ENCODE measurements around the gene IGF2BP1. TPM values are rescaled to one million over a fixed set of nuclear protein-coding genes. Genes with fewer than 3 reads are reported as not detected.

The IGF2BP1 gene
- polyA plus RNA-seq, 1 donor = 30.7 TPM

DNA sequence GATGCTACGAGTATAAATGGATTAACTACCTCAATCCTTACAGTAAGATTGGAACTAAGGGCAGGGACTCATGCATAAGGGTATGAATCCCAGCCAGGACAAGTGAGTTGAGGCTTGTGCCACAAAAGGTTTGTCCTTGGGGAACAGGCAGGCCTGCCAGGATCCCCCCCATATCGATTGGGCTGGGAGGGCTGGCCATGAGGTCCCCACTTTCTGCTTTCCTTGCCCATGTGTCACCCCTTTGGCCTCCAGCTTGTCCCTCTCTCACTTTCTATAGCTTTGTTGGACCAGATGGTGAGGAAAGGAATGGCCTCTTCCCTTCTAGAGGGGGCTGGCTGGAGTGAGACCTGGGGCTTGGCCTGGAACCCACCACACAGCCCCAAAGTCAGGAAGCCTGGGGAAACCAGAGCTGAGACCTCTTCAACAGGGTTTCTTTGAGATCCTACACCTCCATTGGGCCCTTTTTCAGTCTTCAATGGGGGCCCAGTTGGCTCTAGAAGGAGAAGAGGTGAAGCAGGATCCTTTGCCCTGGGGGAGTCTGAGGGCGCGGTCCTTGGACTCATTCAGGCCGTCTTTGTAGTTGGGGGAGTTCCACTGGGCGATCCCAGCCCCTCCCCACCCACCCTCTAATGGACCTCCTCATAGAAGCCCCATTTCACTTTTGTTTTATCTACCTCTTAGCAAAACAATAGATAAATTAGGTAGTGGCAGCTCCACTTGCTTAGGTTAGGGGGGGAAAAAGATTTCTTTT is 57.3 kb downstream of the IGF2BP1 start:
- Histone ChIP-seq H3K27me3 (ENCODE audit: control insufficient read depth, insufficient read depth, low read length) (no peaks in the 10 kb centered on the region), H3K36me3 (ENCODE audit: control insufficient read depth, insufficient read depth, low read length) (peaks cover 42% of the 10 kb centered on the region), H3K4me1 (ENCODE audit: control insufficient read depth, insufficient read depth, low read length) (peaks cover 4% of the 10 kb centered on the region), H3K27ac (ENCODE audit: low read length) (no peak overlapping the region), H3K9me3 (ENCODE audit: control insufficient read depth, low read depth, low read length) (no peaks in the 10 kb centered on the region), H3K4me3 (ENCODE audit: low read length) (no peak overlapping the region)
- DNase-seq = no peak
- no CpG with 5 or more reads among the region's 6 CpGs for WGBS (ENCODE audit: insufficient coverage, low lambda C conversion rate)

DNA sequence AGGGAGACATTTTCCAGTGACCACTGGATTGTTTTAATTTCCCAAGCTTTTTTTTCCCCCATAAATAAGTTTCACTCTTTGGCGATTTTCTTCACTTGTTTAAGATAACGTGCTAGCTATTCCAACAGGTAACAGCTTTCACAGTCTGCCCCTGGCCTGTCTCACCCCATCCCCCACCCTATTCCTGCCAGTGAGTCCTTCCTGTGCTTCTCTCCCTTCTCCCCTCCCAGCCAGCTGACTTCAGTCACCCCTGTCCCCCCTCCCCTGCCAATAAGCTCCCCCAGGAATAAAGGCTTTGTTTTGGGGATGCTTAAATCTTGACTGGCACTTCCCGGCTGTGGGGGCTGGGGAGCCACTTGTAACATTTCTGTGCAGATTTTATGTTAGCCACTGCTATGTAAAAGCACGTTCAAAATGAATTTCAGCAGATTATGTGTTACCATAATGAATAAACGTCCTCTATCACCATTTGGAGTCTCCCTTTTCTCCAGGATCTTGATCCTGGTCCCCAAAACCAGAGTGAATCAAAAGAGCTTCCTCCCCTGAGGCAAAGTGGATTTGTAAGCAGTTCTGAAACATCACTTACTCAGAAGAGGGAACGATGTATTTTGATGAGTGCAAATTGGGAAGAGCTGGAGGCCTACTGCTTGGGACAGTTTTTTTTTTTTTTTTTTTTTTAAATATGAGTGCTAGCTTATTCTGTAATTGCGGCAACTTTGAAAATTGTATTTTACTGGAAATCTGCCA is 58.2 kb downstream of the IGF2BP1 start:
- 43% methylated on average over 2 of the region's 7 CpGs for WGBS (ENCODE audit: insufficient coverage, low lambda C conversion rate)
- Histone ChIP-seq H3K4me1 (ENCODE audit: control insufficient read depth, insufficient read depth, low read length) (peaks cover 4% of the 10 kb centered on the region), H3K36me3 (ENCODE audit: control insufficient read depth, insufficient read depth, low read length) (peaks cover 34% of the 10 kb centered on the region)

DNA sequence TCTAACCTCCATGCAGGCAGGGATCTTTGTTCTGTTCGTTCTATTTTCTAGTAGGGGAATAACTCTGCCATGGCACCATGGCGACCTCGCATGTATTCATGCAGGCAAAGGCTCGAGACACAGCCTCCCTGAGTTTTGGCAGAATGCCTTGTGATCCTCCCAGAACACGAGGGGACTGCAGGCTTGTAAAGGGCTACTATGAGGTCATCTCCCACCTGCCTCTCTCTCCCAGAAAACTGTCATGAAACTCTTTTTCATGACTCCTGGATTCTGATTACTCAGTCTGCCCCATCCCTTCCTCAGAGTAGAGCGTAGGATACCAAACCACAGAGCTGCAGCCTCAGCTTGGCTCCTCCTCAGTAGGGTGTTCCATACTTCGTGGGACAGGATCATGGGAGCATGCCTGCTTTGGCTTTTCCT is 64.3 kb downstream of the IGF2BP1 start:
- no peak overlapping the region for H3K4me3 ChIP-seq (ENCODE audit: low read length)
- no peaks in the 10 kb centered on the region for H3K27me3 ChIP-seq (ENCODE audit: control insufficient read depth, insufficient read depth, low read length)
- no peak overlapping the region for H3K27ac ChIP-seq (ENCODE audit: low read length)
- no peaks in the 10 kb centered on the region for H3K36me3 ChIP-seq (ENCODE audit: control insufficient read depth, insufficient read depth, low read length)
- WGBS (ENCODE audit: insufficient coverage, low lambda C conversion rate) = 20% methylated on average over 1 of the region's 7 CpGs
- H3K4me1 ChIP-seq (ENCODE audit: control insufficient read depth, insufficient read depth, low read length) = peaks cover 2% of the 10 kb centered on the region
- no peak for DNase-seq
- no peaks in the 10 kb centered on the region for H3K9me3 ChIP-seq (ENCODE audit: control insufficient read depth, low read depth, low read length)

More for the DNA sequence above, 58.2 kb downstream of the IGF2BP1 start:
- Histone ChIP-seq H3K27ac (ENCODE audit: low read length) (no peak overlapping the region), H3K9me3 (ENCODE audit: control insufficient read depth, low read depth, low read length) (no peaks in the 10 kb centered on the region), H3K27me3 (ENCODE audit: control insufficient read depth, insufficient read depth, low read length) (no peaks in the 10 kb centered on the region), H3K4me3 (ENCODE audit: low read length) (no peak overlapping the region)
- DNase-seq = no peak

DNA sequence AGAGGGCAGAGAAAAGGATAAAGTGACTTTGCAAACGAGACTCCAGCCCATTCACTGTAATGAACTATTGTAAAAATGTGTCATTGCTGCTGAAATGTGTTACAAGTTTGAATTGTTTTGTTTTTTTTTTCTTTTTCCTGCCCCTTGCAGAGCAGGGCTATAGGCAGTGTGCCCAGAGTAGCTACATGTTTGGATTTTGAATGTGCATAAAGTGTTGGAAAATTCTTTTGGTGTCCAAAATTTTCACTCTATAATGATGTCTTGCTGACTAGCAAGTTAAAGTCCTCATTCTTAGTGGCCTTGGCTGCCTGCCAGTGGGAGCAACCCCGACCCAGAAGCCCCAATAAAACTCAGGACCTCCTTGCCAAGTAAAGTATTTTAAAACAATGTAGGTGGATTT is 66.5 kb downstream of the IGF2BP1 start:
- peak in 1 of 2 donors; percentile 35 for DNase-seq
- Histone ChIP-seq H3K27ac (ENCODE audit: low read length) (no peak overlapping the region), H3K36me3 (ENCODE audit: control insufficient read depth, insufficient read depth, low read length) (no peaks in the 10 kb centered on the region), H3K4me1 (ENCODE audit: control insufficient read depth, insufficient read depth, low read length) (peaks cover 2% of the 10 kb centered on the region), H3K27me3 (ENCODE audit: control insufficient read depth, insufficient read depth, low read length) (no peaks in the 10 kb centered on the region), H3K4me3 (ENCODE audit: low read length) (no peak overlapping the region), H3K9me3 (ENCODE audit: control insufficient read depth, low read depth, low read length) (no peaks in the 10 kb centered on the region)
- whole genome bisulfite sequencing (ENCODE audit: insufficient coverage, low lambda C conversion rate) = 0% methylated on average over 1 of the region's 2 CpGs

DNA sequence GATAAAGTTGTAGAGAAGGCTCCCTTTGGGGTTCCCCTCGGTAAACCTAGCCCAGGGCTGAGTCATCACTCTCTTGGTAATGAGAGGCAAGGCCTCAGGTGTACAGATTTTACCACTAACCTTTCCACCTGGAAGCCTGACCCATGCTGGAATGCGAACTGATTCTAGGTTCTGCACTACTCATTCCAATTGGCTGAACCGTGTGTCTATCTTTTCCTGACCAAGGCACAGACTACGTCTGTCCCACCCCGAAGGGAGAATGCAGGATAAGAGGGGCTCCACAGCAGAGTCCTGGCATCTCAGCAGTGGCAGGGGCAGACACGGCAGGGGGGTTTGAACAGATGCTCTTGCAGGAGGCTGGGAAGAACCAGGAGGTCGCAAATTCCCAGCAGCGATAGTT is 70.0 kb downstream of the IGF2BP1 start:
- Histone ChIP-seq H3K27me3 (ENCODE audit: control insufficient read depth, insufficient read depth, low read length) (no peaks in the 10 kb centered on the region), H3K9me3 (ENCODE audit: control insufficient read depth, low read depth, low read length) (no peaks in the 10 kb centered on the region), H3K4me1 (ENCODE audit: control insufficient read depth, insufficient read depth, low read length) (peaks cover 2% of the 10 kb centered on the region), H3K27ac (ENCODE audit: low read length) (no peak overlapping the region), H3K36me3 (ENCODE audit: control insufficient read depth, insufficient read depth, low read length) (no peaks in the 10 kb centered on the region), H3K4me3 (ENCODE audit: low read length) (no peak overlapping the region)
- WGBS (ENCODE audit: insufficient coverage, low lambda C conversion rate) = no CpG with 5 or more reads among the region's 8 CpGs
- DNase-seq = no peak

DNA sequence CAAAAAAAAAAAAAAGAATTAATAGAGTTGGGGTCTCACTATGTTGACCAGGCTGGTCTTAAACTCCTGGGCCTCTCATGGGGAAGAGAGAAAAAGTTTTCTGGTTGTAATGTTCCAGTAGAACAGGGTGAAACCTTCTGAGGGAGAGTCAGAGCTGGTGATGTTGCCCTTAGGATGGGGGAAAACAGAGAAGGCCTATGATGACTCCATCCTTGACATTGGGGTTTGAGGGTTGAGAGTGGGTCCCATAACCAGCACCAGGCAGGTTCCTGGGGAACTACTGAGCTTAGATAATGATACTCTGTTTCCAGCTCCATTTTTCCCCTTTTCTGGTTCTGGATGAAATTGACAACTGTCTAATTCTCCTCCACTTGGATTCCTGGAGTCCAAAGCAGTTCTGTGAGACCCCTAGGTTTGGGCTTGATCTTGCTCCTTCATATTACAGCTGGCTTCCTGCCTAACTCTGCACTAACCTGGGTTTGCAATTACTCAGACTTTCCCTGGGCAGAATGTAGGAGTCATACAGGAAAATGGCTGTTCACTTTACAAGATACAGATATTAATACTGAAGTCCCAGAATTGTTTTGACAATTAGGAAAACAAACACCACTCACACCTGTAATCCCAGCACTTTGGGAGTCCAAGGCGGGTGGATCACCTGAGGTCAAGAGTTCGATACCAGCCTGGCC is 72.5 kb downstream of the IGF2BP1 start:
- Histone ChIP-seq H3K9me3 (ENCODE audit: control insufficient read depth, low read depth, low read length) (no peaks in the 10 kb centered on the region), H3K27ac (ENCODE audit: low read length) (no peak overlapping the region), H3K4me3 (ENCODE audit: low read length) (no peak overlapping the region), H3K27me3 (ENCODE audit: control insufficient read depth, insufficient read depth, low read length) (no peaks in the 10 kb centered on the region), H3K36me3 (ENCODE audit: control insufficient read depth, insufficient read depth, low read length) (no peaks in the 10 kb centered on the region), H3K4me1 (ENCODE audit: control insufficient read depth, insufficient read depth, low read length) (no peaks in the 10 kb centered on the region)
- WGBS (ENCODE audit: insufficient coverage, low lambda C conversion rate) = no CpG with 5 or more reads among the region's 2 CpGs
- DNase-seq = no peak

DNA sequence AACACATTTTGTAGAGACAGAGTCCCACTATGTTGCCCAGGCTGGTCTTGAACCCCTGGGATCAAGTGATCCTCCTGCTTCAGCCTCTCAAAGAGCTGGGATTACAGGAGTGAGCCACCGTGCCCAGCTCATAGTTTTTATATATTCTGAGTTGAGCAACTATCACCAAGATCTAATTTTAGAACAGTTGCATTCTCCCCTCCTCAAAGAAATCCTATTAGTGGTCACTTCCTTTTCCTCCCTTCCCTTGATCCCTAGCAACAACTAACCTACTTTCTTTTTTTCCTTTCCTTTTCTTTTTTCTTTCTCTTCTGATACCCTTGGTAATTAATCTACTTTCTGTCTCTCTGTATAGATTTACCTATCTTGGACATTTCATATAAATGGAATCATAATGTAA is 73.9 kb downstream of the IGF2BP1 start:
- H3K27ac ChIP-seq (ENCODE audit: low read length) = no peak overlapping the region
- no peak for DNase-seq
- WGBS (ENCODE audit: insufficient coverage, low lambda C conversion rate) = no CpG with 5 or more reads among the region's 1 CpG

DNA sequence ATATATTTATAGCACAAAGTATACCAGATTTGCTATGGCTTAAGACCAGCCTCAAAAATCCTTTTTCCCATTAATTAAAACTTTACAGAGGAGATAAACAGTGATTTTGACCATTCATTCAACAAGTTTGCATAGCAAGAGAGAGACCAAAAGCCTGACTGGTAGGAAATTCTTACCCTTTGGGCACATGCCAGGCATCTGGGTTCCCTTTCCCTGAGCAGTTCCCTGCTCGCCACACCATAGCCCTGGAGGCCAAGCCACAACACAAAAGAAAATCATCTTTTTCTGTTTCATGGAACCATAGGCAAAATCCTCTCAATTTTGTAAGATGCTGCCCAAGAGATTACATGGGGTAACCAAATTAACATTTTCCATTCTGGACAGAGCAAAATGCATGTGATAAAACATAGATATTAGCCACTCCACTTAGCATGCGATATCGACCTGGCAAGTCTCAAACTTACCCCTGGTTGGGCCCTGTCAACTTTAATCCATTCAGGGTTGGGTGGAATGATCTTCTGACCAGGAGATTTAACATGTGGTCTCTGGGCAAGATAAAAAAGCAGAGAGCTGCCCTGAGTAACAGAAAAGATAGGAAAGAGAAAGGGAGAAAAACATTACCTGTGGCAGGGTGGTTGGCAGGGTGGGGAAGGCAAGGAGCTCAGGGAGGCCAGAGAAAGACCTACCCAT is 77.8 kb downstream of the IGF2BP1 start:
- Histone ChIP-seq H3K9me3 (ENCODE audit: control insufficient read depth, low read depth, low read length) (peaks cover 6% of the 10 kb centered on the region), H3K4me3 (ENCODE audit: low read length) (no peak overlapping the region), H3K27ac (ENCODE audit: low read length) (no peak overlapping the region), H3K36me3 (ENCODE audit: control insufficient read depth, insufficient read depth, low read length) (no peaks in the 10 kb centered on the region), H3K27me3 (ENCODE audit: control insufficient read depth, insufficient read depth, low read length) (no peaks in the 10 kb centered on the region), H3K4me1 (ENCODE audit: control insufficient read depth, insufficient read depth, low read length) (peaks cover 5% of the 10 kb centered on the region)
- DNase-seq = peak in 1 of 2 donors; percentile 34
- WGBS (ENCODE audit: insufficient coverage, low lambda C conversion rate) = no CpG with 5 or more reads among the region's 3 CpGs

More for the DNA sequence above, 73.9 kb downstream of the IGF2BP1 start:
- no peak overlapping the region for H3K4me3 ChIP-seq (ENCODE audit: low read length)
- no peaks in the 10 kb centered on the region for H3K9me3 ChIP-seq (ENCODE audit: control insufficient read depth, low read depth, low read length)
- no peaks in the 10 kb centered on the region for H3K27me3 ChIP-seq (ENCODE audit: control insufficient read depth, insufficient read depth, low read length)
- H3K4me1 ChIP-seq (ENCODE audit: control insufficient read depth, insufficient read depth, low read length) = peaks cover 2% of the 10 kb centered on the region
- no peaks in the 10 kb centered on the region for H3K36me3 ChIP-seq (ENCODE audit: control insufficient read depth, insufficient read depth, low read length)

DNA sequence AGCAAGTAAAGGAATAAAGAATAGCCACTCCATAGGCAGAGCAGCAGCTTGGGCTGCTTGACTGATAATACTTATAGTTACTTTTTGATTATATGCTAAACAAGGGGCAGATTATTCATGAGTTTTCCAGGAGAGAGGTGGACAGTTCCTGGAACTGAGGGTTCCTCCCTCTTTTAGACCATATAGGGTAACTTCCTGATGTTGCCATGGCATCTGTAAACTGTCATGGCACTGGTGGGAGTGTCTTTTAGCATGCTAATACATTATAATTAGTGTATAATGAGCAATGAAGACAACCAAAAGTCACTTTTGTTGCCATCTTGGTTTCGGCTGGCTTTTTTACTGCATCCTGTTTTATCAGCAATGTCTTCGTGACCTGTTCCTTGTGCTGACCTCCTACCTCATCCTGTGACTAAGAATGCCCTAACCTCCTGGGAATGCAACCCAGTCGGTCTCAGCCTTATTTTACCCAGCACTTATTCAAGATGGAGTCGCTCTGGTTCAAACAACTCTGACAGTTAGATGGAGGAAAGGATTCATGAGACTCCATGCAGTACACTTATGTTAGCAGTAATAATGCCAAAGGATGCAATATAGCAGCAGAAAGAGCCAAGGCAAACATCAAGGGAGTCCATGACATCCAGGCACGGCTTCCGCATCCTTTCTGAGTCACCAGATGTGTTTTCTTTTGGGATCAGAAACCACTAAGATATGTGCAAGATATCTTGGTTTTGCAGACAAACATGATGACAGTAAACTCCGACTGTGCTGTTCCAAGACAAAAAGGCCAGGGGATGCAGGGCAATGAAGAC is 79.6 kb downstream of the IGF2BP1 start:
- H3K4me3 ChIP-seq (ENCODE audit: low read length) = no peak overlapping the region
- no peak for DNase-seq
- 100% methylated on average over 1 of the region's 7 CpGs for WGBS (ENCODE audit: insufficient coverage, low lambda C conversion rate)
- peaks cover 6% of the 10 kb centered on the region for H3K9me3 ChIP-seq (ENCODE audit: control insufficient read depth, low read depth, low read length)
- H3K27me3 ChIP-seq (ENCODE audit: control insufficient read depth, insufficient read depth, low read length) = no peaks in the 10 kb centered on the region
- H3K36me3 ChIP-seq (ENCODE audit: control insufficient read depth, insufficient read depth, low read length) = no peaks in the 10 kb centered on the region
- H3K27ac ChIP-seq (ENCODE audit: low read length) = no peak overlapping the region
- H3K4me1 ChIP-seq (ENCODE audit: control insufficient read depth, insufficient read depth, low read length) = peaks cover 12% of the 10 kb centered on the region
